KMS-11 (cell line): ENCODE measurements around the gene GRHL1.

Experiments used
- H2AFZ ChIP-seq: fragments of 200-600 bp; sonication (generic); 2 replicates; pipeline ENCODE4 v1.6.1; 2016; ENCODE audit warnings: antibody characterized with exemption, mixed run types, low read depth
- H3K27ac ChIP-seq: fragments of 200-600 bp; sonication (generic); 2 replicates; pipeline ENCODE4 v1.6.1; 2016; ENCODE audit warnings: mild to moderate bottlenecking, mixed run types
- H3K27me3 ChIP-seq: fragments of 200-600 bp; sonication (generic); 2 replicates; pipeline ENCODE4 v1.6.1; 2017; ENCODE audit warnings: mild to moderate bottlenecking, low read depth, mixed run types, moderate library complexity; ENCODE audit not compliant: insufficient read depth
- H3K36me3 ChIP-seq: fragments of 200-600 bp; sonication (generic); 2 replicates; pipeline ENCODE4 v1.6.1; 2017; ENCODE audit warnings: mild to moderate bottlenecking, mixed run types; ENCODE audit not compliant: insufficient read depth
- H3K4me1 ChIP-seq: fragments of 200-600 bp; sonication (generic); 2 replicates; pipeline ENCODE4 v1.6.1; 2016; ENCODE audit warnings: mild to moderate bottlenecking, low read depth, mixed run types; ENCODE audit not compliant: poor library complexity, severe bottlenecking
- H3K4me2 ChIP-seq: fragments of 200-600 bp; sonication (generic); 2 replicates; pipeline ENCODE4 v1.7.0; 2016; ENCODE audit warnings: mild to moderate bottlenecking, mixed run types
- H3K4me3 ChIP-seq: fragments of 200-600 bp; sonication (generic); IDR thresholded peaks from 2 replicates; pipeline ENCODE4 v1.6.1; 2017; ENCODE audit warnings: low read depth, low read length, mixed read lengths; ENCODE audit not compliant: insufficient read depth
- H3K79me2 ChIP-seq: fragments of 200-600 bp; sonication (generic); 2 replicates; pipeline ENCODE4 v1.6.1; 2016; ENCODE audit warnings: low read depth, mixed run types; ENCODE audit not compliant: insufficient read depth
- H3K9ac ChIP-seq: fragments of 200-600 bp; sonication (generic); 2 replicates; pipeline ENCODE4 v1.6.1; 2016; ENCODE audit warnings: mild to moderate bottlenecking, mixed run types
- H4K20me1 ChIP-seq: fragments of 200-600 bp; sonication (generic); 2 replicates; pipeline ENCODE4 v1.6.1; 2016; ENCODE audit warnings: mild to moderate bottlenecking, mixed run types; ENCODE audit not compliant: insufficient read depth
- TF ChIP-seq, protein P1 (sequence below): fragments of 200-600 bp; sonication (generic); conservative IDR thresholded peaks from 2 replicates; pipeline ENCODE4 v1.6.1; 2017; ENCODE audit warnings: low read depth, mild to moderate bottlenecking, antibody characterized with exemption, low read length, moderate library complexity, mixed read lengths

Gene GRHL1

DNA sequence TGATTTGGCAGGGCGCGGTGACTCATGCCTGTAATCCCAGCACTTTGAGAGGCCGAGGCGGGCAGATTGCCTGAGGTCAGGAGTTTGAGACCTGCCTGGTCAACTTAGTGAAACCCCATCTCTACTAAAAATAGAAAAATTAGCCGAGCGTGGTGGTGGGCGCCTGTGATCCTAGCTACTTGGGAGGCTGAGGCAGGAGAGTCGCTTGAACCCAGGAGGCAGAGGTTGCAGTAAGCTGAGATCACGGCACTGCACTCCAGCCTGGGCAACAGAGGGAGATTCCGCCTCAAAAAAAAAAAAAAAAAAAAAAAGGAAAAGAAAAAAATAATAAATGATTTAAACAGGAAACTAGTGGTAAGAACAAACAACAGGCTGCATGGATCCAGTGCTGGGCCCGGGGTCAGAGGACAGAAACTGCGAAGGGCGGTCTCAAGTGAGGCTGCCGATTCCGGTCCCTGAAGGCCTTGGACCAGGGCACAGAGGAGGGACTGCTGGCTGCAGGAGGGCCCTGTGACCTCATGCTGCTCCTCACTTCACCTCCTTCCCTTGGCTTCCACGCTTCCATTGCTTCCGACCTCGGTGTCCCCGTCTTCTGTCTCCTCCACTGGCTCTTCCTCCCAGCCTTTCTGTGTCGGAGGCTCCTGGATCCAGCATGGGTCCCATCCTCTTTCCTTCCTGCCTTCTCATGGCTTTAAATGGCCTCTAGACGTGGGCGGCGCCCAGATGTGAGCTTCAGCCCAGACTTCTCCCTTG, 2.1 kb upstream of the GRHL1 start:
- Histone ChIP-seq H3K9ac (no peak overlapping the region), H3K4me2 (no peak overlapping the region), H3K27ac (no peak overlapping the region), H3K4me1 (peaks cover 5% of the 10 kb centered on the region), H4K20me1 (no peaks in the 10 kb centered on the region), H3K27me3 (peaks cover 3% of the 10 kb centered on the region; the same call in 1 of the 2 replicates), H3K4me3 (no peak overlapping the region), H3K79me2 (no peaks in the 10 kb centered on the region), H3K36me3 (no peaks in the 10 kb centered on the region), H2AFZ (no peak overlapping the region)
- TF ChIP-seq, protein P1, sequence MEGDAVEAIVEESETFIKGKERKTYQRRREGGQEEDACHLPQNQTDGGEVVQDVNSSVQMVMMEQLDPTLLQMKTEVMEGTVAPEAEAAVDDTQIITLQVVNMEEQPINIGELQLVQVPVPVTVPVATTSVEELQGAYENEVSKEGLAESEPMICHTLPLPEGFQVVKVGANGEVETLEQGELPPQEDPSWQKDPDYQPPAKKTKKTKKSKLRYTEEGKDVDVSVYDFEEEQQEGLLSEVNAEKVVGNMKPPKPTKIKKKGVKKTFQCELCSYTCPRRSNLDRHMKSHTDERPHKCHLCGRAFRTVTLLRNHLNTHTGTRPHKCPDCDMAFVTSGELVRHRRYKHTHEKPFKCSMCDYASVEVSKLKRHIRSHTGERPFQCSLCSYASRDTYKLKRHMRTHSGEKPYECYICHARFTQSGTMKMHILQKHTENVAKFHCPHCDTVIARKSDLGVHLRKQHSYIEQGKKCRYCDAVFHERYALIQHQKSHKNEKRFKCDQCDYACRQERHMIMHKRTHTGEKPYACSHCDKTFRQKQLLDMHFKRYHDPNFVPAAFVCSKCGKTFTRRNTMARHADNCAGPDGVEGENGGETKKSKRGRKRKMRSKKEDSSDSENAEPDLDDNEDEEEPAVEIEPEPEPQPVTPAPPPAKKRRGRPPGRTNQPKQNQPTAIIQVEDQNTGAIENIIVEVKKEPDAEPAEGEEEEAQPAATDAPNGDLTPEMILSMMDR: no peak

DNA sequence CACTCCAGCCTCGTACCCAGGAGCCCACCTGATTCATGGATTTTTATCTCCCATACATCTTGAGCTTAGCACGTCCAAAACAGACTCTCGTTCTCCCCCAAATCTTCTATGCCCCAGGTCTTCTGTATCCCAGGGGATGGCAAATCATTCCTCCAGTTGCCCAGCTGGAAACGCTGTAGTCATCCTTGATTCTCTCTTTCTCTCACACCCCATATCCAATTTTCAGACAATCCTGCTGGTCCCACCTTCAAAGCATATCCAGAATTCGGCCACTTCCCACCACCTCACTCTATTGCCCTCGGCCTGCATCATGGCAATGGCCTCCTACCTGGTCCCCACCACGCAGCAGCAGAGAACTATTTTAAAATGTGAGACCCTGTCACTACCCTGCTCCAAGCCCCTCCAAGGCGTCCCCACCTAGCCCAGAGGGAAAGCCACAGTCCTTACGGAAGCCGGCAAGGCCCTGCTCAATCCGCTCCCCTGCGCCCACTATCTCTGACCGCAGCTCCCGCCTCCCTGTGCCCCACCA, 1.4 kb upstream of the GRHL1 start:
- Histone ChIP-seq H4K20me1 (no peaks in the 10 kb centered on the region), H3K36me3 (no peaks in the 10 kb centered on the region), H3K27ac (no peak overlapping the region), H3K27me3 (peaks cover 3% of the 10 kb centered on the region; the same call in 1 of the 2 replicates), H3K79me2 (no peaks in the 10 kb centered on the region), H3K4me3 (peak overlapping the region; percentile 28), H2AFZ (peak overlapping the region; percentile 90), H3K4me1 (peaks cover 5% of the 10 kb centered on the region), H3K9ac (no peak overlapping the region), H3K4me2 (peak overlapping the region; percentile 78)
- TF ChIP-seq, protein P1: no peak

DNA sequence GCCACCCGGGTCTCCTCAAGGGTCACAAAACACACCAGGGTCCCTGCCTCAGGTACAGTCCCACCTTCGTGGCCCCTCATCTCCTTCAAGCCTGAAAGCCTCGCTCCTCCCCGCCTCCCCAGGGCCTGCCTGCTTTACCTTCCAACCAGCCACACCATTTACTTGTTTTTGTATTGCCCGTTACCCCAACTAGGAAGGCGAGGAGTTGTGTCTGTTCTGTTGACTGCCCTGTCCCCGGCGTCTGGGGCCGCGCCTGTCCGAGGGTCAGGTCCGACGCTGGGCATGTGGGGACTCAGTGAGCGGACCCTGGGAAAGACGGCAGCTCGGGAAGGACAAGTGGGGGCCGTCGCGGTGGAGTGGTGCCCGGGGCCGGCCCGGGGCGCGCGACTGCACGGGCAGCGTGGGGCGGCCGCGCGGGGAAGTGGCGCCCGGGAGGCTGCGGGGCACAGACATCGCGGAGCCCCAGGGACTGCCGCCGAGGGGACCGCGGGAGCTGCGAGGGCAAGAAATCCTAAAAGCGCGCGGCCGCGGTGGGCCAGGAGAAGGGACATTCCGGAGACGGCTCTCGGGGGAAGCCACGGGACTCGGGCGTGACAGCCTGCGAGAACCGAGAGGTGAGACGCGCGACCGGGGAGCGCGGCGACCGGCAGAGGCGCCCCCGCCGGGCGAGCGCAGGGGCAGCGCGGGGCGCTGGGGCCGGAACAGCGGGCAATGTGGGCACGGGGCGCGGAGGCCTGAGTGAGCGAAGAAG, 797 bp upstream of the GRHL1 start:
- Histone ChIP-seq H3K9ac (peak overlapping the region; percentile 39; the same call in 1 of the 2 replicates), H3K36me3 (no peaks in the 10 kb centered on the region), H2AFZ (peak overlapping the region; percentile 90), H3K27me3 (peaks cover 3% of the 10 kb centered on the region; the same call in 1 of the 2 replicates), H3K4me2 (peak overlapping the region; percentile 78), H3K4me1 (peaks cover 5% of the 10 kb centered on the region), H3K27ac (no peak overlapping the region), H3K4me3 (peak overlapping the region; percentile 28), H4K20me1 (no peaks in the 10 kb centered on the region), H3K79me2 (no peaks in the 10 kb centered on the region)
- TF ChIP-seq, protein P1: no peak

DNA sequence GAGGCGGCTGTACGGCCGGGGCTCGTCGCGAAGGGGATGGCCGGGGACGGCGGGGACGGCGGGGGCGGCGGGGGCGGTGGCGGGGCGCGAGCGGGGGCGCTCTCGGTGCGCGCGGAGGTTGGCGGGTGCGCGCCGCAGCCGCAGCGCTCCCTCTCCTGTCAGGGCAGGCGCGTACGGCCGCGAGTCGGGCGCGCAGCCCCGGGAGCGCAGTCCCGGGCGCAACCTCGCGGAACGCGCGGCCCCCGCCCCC, 296 bp upstream of the GRHL1 start:
- Histone ChIP-seq H2AFZ (peak overlapping the region; percentile 90), H3K4me2 (no peak overlapping the region)
- TF ChIP-seq, protein P1: no peak

More for the DNA sequence above, 296 bp upstream of the GRHL1 start:
- Histone ChIP-seq H3K79me2 (no peaks in the 10 kb centered on the region), H3K4me1 (peaks cover 5% of the 10 kb centered on the region), H3K4me3 (peak overlapping the region; percentile 28), H3K27ac (no peak overlapping the region), H3K9ac (peak overlapping the region; percentile 39; the same call in 1 of the 2 replicates), H4K20me1 (no peaks in the 10 kb centered on the region), H3K36me3 (no peaks in the 10 kb centered on the region), H3K27me3 (peaks cover 3% of the 10 kb centered on the region; the same call in 1 of the 2 replicates)
